ENCODE measurements around the gene ZC3H6.
"Not testable (repeated sequence)": the region's sequence is repeated elsewhere in the genome, so short reads cannot be mapped to it uniquely, and the experiment has no call there.

The ZC3H6 gene

GRCh38 chr2:112340475-112341267, 65.3 kb downstream of the ZC3H6 start:
- DNase-seq: no peak

GRCh38 chr2:112342067-112342550, 66.7 kb downstream of the ZC3H6 start:
- DNase-seq: no peak

DNA sequence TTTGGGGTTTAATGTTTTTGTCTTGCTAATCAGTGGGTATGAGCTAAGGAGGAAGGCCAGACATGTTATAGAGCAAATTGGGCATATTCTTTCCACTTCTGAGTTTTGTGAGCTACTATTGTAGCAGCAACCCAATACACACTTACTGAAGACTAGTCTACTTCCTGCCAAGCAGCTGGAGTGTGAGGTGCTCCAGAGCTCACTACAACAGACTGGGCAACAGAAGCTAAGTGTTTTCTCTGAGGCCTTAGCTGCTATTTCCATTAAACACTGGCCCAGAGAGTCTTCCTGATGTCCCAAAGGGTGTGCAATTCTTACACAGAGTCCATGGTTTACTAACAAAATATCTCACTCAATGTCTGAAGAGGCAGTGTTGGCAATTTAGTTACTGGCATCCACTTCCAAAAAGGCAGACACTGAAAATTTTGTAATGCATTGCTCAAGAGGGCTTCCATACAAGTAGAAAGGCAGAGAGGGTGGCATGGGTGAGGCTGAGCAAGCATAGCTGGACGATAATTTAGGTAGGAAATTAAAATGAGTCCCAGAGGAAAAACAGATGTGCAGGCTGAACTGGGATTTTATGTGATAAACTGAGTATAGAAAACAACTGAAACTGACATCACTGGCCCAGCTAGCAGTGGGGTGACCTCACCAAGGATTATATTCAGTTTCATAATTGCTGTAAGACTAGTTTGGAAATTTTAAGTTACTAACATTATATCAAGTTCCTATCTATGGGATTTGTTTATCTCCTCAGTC, 68.6 kb downstream of the ZC3H6 start:
- DNase-seq: no peak

- DNase-seq: peak; percentile 45
Measured at GRCh38 chr2:112345030-112346027, 69.9 kb downstream of the ZC3H6 start.

DNA sequence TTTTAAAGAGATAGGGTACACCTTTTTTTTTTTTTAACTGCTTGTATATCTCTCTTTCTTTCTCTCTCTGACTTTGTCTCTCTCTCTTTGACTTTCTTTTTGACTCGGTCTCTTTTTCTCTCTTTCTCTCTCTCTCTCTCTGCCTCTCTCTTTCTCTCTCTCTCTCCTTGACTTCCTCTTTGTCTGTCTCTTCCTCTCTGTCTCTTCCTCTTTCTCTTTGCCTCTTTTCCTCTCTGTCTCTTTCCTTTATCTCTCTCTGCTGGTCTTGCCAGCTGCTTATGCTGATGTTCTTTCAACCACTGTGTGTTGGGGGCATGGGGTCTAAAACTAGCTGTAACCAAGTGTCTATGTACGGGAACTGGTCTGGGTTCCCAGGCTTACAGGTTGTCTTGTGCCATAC, 76.9 kb downstream of the ZC3H6 start:
- not testable (repeated sequence) for DNase-seq

GRCh38 chr2:112352809-112353603, 77.6 kb downstream of the ZC3H6 start:
- DNase-seq: not testable (repeated sequence)

DNA sequence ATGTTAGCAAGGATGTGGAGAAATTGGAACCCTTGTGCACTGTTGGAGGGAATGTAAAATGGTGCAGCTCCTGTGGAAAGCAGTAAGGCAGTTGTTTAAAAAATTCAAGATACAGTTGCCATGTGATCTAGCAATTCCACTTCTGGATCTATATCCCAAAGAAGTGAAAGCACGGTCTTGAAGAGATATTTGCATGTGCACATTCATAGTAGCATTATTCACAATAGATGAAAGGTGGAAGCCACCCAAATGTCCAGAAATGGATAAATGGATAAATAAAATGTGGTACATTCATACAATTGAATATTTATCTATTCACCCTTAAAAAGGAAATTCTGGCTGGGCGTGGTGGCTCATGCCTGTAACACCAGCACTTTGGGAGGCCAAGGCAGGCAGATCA, 78.9 kb downstream of the ZC3H6 start:
- DNase-seq: not testable (repeated sequence)

DNA sequence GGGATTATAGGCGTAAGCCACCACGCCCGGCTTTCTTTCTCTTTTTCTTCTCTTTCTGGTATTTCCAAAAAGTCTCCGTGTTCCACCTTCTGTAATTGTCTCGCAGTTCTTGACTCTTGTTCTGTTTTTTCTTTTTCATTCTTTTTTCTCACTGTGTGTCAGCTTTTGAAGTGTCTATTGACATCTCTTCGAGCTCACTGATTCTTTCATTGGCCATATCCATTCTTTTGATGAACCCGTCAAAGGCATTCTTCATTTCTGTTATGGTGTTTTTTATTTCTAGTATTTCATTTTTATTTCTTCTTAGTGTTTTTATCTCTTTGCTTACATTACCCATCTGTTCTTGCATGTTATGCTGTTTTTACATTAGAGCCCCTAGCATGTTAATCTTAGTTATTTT, 84.7 kb downstream of the ZC3H6 start:
- DNase-seq: not testable (repeated sequence)
